Neural cell (in vitro differentiated cells): ENCODE results near the gene NKAIN2. TPM values are rescaled to one million over a fixed set of nuclear protein-coding genes. Genes with fewer than 3 reads are reported as not detected.
A peak's percentile ranks its signal among the peaks of the same experiment; 100 is the strongest.

ENCODE experiments used
- H2AFZ ChIP-seq: fragments of 200-600, 300-800 bp; sonication (generic), shearing (Covaris generic); 2 replicates; pipeline ENCODE4 v1.6.0; 2014; ENCODE audit warnings: low read depth, mild to moderate bottlenecking, antibody characterized with exemption, low read length, moderate library complexity
- H3F3A ChIP-seq: fragments of 200-600 bp; shearing (Covaris generic); 2 replicates; pipeline ENCODE4 v1.6.1; 2016; ENCODE audit warnings: mild to moderate bottlenecking, moderate library complexity, mixed read lengths, antibody characterized with exemption, low read length; ENCODE audit not compliant: insufficient read depth, poor library complexity, severe bottlenecking
- H3K27ac ChIP-seq: fragments of 200-600, 300-800 bp; sonication (generic), shearing (Covaris generic); 2 replicates; pipeline ENCODE4 v1.5.1; 2014; ENCODE audit warnings: mild to moderate bottlenecking, low read length, moderate library complexity
- H3K27me3 ChIP-seq: fragments of 300-800, 200-600 bp; sonication (generic), shearing (Covaris generic); 2 replicates; pipeline ENCODE4 v1.6.0; 2014; ENCODE audit warnings: mild to moderate bottlenecking, low read depth, low read length, moderate library complexity; ENCODE audit not compliant: insufficient read depth
- H3K36me3 ChIP-seq: fragments of 300-800, 200-600 bp; sonication (generic), shearing (Covaris generic); 2 replicates; pipeline ENCODE4 v1.5.1; 2014; ENCODE audit warnings: mild to moderate bottlenecking, antibody characterized with exemption, low read length, moderate library complexity; ENCODE audit not compliant: insufficient read depth
- H3K4me2 ChIP-seq: fragments of 300-800, 200-600 bp; sonication (generic), shearing (Covaris generic); 2 replicates; pipeline ENCODE4 v1.6.0; 2014; ENCODE audit warnings: mild to moderate bottlenecking, low read length
- H3K4me3 ChIP-seq: fragments of 300-800, 200-600 bp; sonication (generic), shearing (Covaris generic); 2 replicates; pipeline ENCODE4 v1.5.1; 2014; ENCODE audit warnings: mild to moderate bottlenecking, low read length, moderate library complexity
- H3K79me2 ChIP-seq: fragments of 200-600 bp; shearing (Covaris generic); replicated peaks from 2 replicates; pipeline ENCODE4 v1.6.0; 2014; ENCODE audit warnings: mild to moderate bottlenecking, low read length, moderate library complexity; ENCODE audit not compliant: insufficient read depth
- H3K9ac ChIP-seq: fragments of 300-800, 200-600 bp; sonication (generic), shearing (Covaris generic); 2 replicates; pipeline ENCODE4 v1.6.1; 2016; ENCODE audit warnings: mild to moderate bottlenecking, low read length, mixed read lengths
- H3K9me2 ChIP-seq: fragments of 200-600 bp; shearing (Covaris generic); 2 replicates; pipeline ENCODE4 v1.6.1; 2016; ENCODE audit warnings: mild to moderate bottlenecking, low read length, mixed read lengths; ENCODE audit not compliant: insufficient read depth
- H3K9me3 ChIP-seq: fragments of 200-600, 300-800 bp; sonication (generic), shearing (Covaris generic); 2 replicates; pipeline ENCODE4 v1.6.1; 2016; ENCODE audit warnings: mild to moderate bottlenecking, mixed run types, low read length, moderate library complexity, mixed read lengths
- H4K20me1 ChIP-seq: fragments of 200-600 bp; shearing (Covaris generic); 2 replicates; pipeline ENCODE4 v1.6.1; 2016; ENCODE audit warnings: mild to moderate bottlenecking, mixed run types; ENCODE audit not compliant: insufficient read depth
- CTCF ChIP-seq: fragments of 450-650 bp; IDR thresholded peaks from 2 replicates; pipeline ENCODE4 v1.5.1; 2014; ENCODE audit warnings: antibody characterized with exemption, mild to moderate bottlenecking, moderate library complexity; ENCODE audit not compliant: poor library complexity, severe bottlenecking
- EP300 ChIP-seq: fragments of 450-650 bp; conservative IDR thresholded peaks from 2 replicates; pipeline ENCODE4 v1.6.1; 2014; ENCODE audit warnings: antibody characterized with exemption, mild to moderate bottlenecking, moderate library complexity; ENCODE audit not compliant: poor library complexity, severe bottlenecking
- EZH2 ChIP-seq: fragments of 200-600, 300-800 bp; shearing (Covaris generic), sonication (generic); IDR thresholded peaks from 2 replicates; pipeline ENCODE4 v1.6.1; 2014; ENCODE audit warnings: antibody characterized with exemption, low read length, borderline replicate concordance, mild to moderate bottlenecking; ENCODE audit not compliant: insufficient read depth, poor library complexity, severe bottlenecking
- MXI1 ChIP-seq: fragments of 450-650 bp; conservative IDR thresholded peaks from 2 replicates; pipeline ENCODE4 v1.6.1; 2014; ENCODE audit warnings: antibody characterized with exemption, mild to moderate bottlenecking; ENCODE audit not compliant: poor library complexity, severe bottlenecking
- POLR2AphosphoS5 ChIP-seq: IDR thresholded peaks from 2 replicates; pipeline ENCODE4 v1.6.1; 2012
- RAD21 ChIP-seq: fragments of 450-650 bp; conservative IDR thresholded peaks from 2 replicates; pipeline ENCODE4 v1.6.1; 2014; ENCODE audit warnings: antibody characterized with exemption, mild to moderate bottlenecking, moderate library complexity
- REST ChIP-seq: IDR thresholded peaks from 2 replicates; pipeline ENCODE4 v1.6.1; 2012; ENCODE audit warnings: borderline replicate concordance
- SMC3 ChIP-seq: fragments of 450-650 bp; conservative IDR thresholded peaks from 2 replicates; pipeline ENCODE4 v1.6.1; 2014; ENCODE audit warnings: antibody characterized with exemption, mild to moderate bottlenecking, moderate library complexity; ENCODE audit not compliant: poor library complexity
- TAF1 ChIP-seq: IDR thresholded peaks from 2 replicates; pipeline ENCODE4 v1.6.1; 2012; ENCODE audit warnings: low read depth
- polyA plus RNA-seq: library from polyadenylated mRNA; depleted of rRNA; stranded (reverse); fragments of >200 nt; gene quantifications from 2 replicates; pipeline ENCODE4 v1.2.3, GENCODE V29; 2014

The NKAIN2 gene
- polyA plus RNA-seq, 1 donor from 2014 or later = 23.2 TPM

GRCh38 chr6:124517339-124517738, 713.7 kb downstream of the NKAIN2 start:
- no peaks in the 10 kb centered on the region for H3K36me3 ChIP-seq
- H2AFZ ChIP-seq = no peak overlapping the region
- H3K27me3 ChIP-seq = no peaks in the 10 kb centered on the region
- no peak overlapping the region for H3K4me2 ChIP-seq
- H3K9ac ChIP-seq = no peak overlapping the region
- no peak for TF ChIP-seq EZH2
- TF ChIP-seq MXI1 = no peak
- H3F3A ChIP-seq = no peaks in the 10 kb centered on the region
- no peaks in the 10 kb centered on the region for H4K20me1 ChIP-seq
- no peak overlapping the region for H3K4me3 ChIP-seq
- no peaks in the 10 kb centered on the region for H3K79me2 ChIP-seq
- H3K9me2 ChIP-seq = no peaks in the 10 kb centered on the region
- no peak overlapping the region for H3K27ac ChIP-seq
- no peaks in the 10 kb centered on the region for H3K9me3 ChIP-seq

GRCh38 chr6:124520514-124520913, 716.8 kb downstream of the NKAIN2 start:
- peaks cover 4% of the 10 kb centered on the region for H3F3A ChIP-seq
- no peak overlapping the region for H3K9ac ChIP-seq
- TF ChIP-seq REST = no peak
- TF ChIP-seq SMC3 = no peak
- TF ChIP-seq MXI1 = no peak
- TF ChIP-seq EP300 = no peak
- no peak for TF ChIP-seq TAF1
- TF ChIP-seq CTCF = no peak
- TF ChIP-seq RAD21 = no peak
- no peak for TF ChIP-seq EZH2
- no peak for TF ChIP-seq POLR2AphosphoS5
- no peaks in the 10 kb centered on the region for H4K20me1 ChIP-seq
- no peaks in the 10 kb centered on the region for H3K9me3 ChIP-seq
- H3K27me3 ChIP-seq = no peaks in the 10 kb centered on the region
- H3K9me2 ChIP-seq = no peaks in the 10 kb centered on the region
- no peaks in the 10 kb centered on the region for H3K36me3 ChIP-seq
- no peak overlapping the region for H2AFZ ChIP-seq
- no peak overlapping the region for H3K4me3 ChIP-seq
- no peak overlapping the region for H3K4me2 ChIP-seq
- no peaks in the 10 kb centered on the region for H3K79me2 ChIP-seq
- no peak overlapping the region for H3K27ac ChIP-seq

- Histone ChIP-seq H2AFZ (no peak overlapping the region), H3K9me3 (no peaks in the 10 kb centered on the region), H3K4me3 (no peak overlapping the region), H3K4me2 (no peak overlapping the region), H3K27me3 (no peaks in the 10 kb centered on the region), H3K79me2 (no peaks in the 10 kb centered on the region), H4K20me1 (no peaks in the 10 kb centered on the region), H3K36me3 (no peaks in the 10 kb centered on the region), H3F3A (peaks cover 4% of the 10 kb centered on the region), H3K9ac (no peak overlapping the region), H3K27ac (no peak overlapping the region), H3K9me2 (no peaks in the 10 kb centered on the region)
- TF ChIP-seq SMC3 (no peak), TAF1 (no peak), RAD21 (no peak), CTCF (no peak), REST (no peak), POLR2AphosphoS5 (peak; percentile 86), EP300 (peak; percentile 81), MXI1 (no peak), EZH2 (no peak)
Observed at GRCh38 chr6:124522335-124522734, 718.7 kb downstream of the NKAIN2 start.
